HG03064 (cell line): ENCODE data around the gene NTF3.
"Not testable (repeated sequence)": the region's sequence is repeated elsewhere in the genome, so short reads cannot be mapped to it uniquely, and the experiment has no call there.

Source experiments
- ATAC-seq: cut with Tn5 transposase; IDR thresholded peaks from one replicate; pipeline ENCODE4 v1.9.1; 2021; ENCODE audit warnings: low read depth; ENCODE audit not compliant: unreplicated experiment

The NTF3 gene

GRCh38 chr12:5524116-5524768, 92.3 kb downstream of the NTF3 start:
- no peak for ATAC-seq

GRCh38 chr12:5524769-5525436, 93.0 kb downstream of the NTF3 start:
- no peak for ATAC-seq

GRCh38 chr12:5525783-5526367, 94.0 kb downstream of the NTF3 start:
- no peak for ATAC-seq

GRCh38 chr12:5533368-5533767, 101.5 kb downstream of the NTF3 start:
- no peak for ATAC-seq

- no peak for ATAC-seq
Measured at GRCh38 chr12:5534426-5535199, 102.7 kb downstream of the NTF3 start.

- ATAC-seq = no peak
Measured at GRCh38 chr12:5535541-5535940, 103.6 kb downstream of the NTF3 start.

- not testable (repeated sequence) for ATAC-seq
Measured at GRCh38 chr12:5537026-5537615, 105.2 kb downstream of the NTF3 start.

- ATAC-seq = no peak
Measured at GRCh38 chr12:5537771-5538170, 105.9 kb downstream of the NTF3 start.
